ENCODE results near the gene NINJ1.

Gene NINJ1

DNA sequence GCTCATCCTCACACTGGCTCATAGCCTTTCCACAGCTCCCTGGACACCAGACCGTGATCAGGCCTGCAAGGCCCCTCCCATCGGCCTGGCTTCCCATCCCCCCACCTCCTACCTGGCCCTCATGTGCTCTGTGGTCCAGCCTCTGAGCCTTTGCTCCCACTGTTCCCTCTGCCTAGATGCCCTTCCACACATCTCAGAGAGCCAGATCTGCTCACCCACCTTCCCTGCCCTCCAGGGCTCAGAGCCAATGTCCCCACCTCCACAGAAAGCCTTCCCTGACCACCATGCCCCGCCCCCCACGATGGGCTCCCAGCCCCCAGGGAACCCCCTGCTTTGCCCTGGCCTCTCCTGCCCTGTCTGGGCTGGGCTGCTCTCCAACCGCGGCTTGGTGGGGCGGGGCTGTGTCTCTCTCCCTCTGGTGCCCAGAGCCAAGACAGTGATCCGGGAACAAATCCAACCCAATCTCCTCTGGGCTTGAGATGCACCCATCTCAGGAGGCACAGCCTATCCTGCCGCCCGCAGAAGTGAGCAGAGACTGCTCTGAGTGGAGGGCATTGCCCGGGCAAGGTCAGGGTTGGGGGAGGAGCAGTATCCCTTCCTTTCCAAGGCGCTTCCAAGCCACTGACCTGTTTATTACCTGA lies 1.6 kb downstream of the NINJ1 start:
- no peak for DNase-seq (ENCODE audit: low read depth in 2 of 2)

DNA sequence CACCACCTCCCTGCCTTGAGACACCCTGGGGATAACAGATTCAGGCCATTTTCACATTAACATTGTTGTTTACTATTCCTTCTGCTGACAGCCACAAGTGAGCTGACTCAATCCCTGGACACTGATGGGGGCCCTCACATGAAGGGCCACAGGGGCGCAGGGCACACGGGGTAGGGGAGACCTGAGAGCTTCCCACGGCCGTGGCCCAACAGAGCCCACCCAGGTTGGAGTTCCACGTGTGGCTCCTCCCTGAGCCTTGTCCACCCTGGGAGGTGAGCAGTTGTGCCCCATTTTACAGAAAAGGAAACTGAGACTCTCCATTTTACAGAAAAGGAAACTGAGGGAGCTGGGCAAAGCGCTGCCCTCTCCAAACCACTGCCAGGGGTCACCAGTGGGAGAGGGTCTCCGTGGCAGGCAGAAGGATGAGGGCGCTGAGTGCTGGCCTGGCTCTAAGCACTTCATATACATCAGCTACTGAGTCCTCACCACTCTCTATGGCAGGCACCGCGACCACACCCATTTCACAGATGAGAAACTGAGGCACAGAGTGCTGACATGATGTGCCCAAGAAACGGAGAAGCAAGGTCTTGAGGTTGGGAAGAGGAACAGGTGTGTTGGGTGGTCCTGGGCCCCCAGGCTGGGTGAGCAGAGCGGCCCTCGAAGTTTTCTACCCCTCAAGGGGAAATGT lies 2.3 kb downstream of the NINJ1 start:
- DNase-seq (ENCODE audit: low read depth in 2 of 2): no peak

DNA sequence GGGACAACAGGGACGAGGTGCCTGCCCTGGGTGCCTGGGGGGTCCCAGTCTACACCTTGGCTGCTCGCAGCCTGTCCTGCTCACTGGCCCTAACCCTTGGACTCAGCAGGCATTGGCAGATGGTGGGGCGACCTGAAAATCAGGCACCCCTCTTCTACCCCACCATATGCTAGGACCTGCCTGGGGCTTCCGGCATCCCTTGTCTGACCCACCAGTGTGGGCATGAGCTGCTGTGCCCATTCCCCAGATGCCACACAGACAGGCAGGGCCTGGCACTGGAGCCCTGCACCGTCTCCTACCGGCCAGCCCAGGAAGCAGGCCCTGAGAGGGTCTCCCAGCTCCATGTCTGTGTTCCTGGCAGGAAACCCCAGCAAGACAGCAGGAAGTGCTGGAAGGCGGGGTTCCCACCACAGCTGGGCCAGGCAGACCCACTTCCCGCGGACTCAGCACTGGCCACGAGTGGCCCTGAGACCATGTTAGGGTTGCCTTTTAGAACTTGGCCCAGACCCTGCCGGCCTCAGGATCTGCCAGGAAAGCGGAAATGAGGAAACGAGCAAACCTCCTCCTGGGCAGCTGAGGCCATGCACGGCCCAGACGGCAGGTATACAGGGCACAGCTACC lies 3.1 kb downstream of the NINJ1 start:
- no peak for DNase-seq (ENCODE audit: low read depth in 2 of 2)

DNA sequence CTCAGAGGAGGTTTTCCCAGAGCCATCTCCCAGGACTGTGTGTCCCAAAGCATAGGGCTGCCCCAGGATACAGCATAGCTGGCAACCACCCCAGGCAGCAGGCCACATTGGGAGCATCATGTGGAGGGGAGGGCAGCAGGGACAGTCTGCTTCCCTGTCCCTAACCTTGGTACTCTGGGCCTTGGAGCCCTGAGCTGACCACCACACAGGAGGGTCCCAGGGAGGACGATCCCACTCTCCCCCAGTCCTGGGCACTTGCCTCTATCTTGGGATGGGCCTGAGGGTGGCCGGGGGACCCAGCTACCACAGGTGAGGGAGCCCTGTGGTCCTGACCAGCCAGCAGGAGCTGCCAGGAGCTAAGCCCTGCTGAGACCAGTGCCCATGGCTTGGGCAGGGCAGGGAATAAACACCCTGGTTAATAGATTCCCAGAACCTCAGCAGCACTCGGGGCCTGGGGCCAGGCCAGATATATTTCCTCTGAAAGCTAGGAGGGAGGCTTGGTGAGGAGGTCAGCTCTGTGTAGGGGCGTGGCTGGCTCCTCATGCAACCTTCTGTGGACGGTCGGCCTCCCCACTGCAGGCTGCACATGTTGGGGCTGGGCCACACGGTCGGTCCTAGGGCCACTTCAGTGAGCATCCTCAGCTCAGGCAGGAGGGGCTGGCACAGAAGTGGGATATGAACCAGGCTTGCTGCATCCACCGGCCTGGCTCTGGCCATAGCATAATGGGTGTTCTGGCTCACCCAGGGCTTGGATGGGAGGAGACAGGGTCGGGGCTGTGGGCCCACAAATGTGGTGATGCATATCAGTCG lies 4.2 kb downstream of the NINJ1 start:
- no peak for DNase-seq (ENCODE audit: low read depth in 2 of 2)

DNA sequence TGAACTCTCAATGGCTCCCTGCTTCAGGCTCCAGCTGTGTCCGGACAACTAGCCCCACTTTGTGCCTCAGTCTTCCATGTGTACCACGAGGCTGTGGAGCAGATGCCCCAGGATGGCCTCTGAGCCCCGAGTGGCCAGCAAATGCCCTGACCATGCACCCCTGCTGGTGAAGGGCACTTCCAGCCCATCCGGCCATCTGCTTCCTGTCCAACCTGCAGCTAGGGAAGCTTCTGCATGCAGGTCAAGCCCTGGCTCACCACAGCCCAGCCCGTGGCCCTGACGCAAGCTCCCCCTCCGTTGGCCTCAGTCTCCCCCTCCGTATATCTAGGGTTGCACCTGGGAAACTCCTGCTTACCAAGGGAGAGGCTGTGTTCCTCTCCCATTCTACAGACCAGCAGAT lies 4.8 kb downstream of the NINJ1 start:
- DNase-seq (ENCODE audit: low read depth in 2 of 2): no peak

DNA sequence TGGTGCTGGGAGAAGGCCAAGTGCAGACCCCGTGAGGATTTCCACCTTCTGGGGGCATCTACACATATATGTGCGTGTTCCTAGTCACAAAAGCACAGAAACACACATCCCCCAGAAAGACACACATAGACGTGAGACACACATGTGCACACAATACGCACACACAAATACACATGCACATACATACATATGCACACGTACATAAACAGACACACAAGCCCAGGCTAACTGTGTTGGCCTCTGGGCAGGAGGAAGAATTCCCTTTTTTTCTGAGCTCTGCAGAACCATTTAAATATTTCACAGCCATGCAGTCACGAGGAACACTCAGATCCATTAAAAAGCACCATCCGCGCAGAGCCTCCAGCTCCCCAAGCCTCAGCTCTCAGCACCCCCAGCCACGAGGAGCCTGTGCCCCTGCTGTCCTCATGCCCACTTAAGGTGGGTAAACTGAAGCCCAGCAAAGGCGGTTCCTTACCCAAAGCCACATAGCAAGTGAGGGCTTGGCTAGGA lies 5.3 kb downstream of the NINJ1 start:
- DNase-seq (ENCODE audit: low read depth in 2 of 2): no peak

DNA sequence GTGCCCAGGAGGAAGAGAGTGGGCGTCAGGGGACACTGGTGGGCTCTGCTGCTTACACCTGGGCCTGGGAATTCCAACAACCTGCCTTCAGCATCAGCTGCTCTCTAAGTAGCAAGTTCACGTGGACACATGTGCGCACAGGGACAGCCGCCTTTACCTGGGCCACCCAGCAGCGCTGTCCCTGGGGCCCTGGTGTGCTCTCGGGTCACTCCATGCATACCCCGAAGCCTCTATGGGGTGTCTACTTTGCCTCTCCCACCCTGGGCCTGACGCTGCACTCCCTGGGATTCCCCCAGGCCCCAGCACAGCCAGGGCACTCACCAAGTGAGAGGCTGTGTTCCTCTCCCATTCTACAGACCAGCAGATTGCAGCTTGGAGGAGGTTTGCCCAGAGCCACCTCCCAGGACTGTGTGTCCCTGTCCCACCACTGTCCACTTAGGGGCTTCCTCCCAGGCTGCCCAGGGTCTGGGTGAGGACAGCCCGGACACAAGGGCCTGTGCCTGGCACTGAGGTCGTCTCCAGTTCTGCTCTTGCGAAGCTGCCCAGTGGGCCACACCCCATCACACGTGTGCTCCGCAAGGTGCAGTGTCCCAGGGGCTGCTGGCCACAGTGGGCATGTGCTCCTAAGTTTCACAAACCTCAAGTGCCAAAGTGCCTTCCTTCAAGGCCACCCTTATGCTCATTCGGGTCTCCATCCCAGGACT lies 5.9 kb downstream of the NINJ1 start:
- no peak for DNase-seq (ENCODE audit: low read depth in 2 of 2)

DNA sequence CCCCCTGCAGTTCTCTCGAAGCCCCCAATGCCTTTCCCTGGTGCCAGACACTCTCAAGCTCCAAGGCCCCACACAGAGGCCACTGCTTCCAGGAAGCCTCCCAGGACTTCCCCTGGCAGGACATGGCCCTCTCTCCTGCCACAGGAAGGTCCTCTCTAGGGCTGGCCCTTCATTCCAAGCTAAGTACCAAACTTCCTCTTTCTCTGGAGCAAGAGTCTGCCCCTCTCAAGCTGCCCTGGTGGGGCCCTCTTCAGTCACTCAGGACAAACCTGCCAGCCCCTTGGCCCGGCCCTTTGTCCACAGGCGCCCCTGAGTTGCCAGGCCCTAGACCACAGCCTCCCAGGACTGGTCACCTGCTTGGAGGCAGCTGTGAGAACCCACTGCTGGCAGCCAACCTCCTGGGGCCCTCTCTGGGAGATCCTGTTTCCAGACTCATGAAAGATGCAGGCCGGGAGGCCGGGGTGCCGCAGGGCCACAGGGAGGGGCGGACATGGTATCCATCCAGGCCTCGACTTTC lies 6.6 kb downstream of the NINJ1 start:
- DNase-seq (ENCODE audit: low read depth in 2 of 2): no peak

DNA sequence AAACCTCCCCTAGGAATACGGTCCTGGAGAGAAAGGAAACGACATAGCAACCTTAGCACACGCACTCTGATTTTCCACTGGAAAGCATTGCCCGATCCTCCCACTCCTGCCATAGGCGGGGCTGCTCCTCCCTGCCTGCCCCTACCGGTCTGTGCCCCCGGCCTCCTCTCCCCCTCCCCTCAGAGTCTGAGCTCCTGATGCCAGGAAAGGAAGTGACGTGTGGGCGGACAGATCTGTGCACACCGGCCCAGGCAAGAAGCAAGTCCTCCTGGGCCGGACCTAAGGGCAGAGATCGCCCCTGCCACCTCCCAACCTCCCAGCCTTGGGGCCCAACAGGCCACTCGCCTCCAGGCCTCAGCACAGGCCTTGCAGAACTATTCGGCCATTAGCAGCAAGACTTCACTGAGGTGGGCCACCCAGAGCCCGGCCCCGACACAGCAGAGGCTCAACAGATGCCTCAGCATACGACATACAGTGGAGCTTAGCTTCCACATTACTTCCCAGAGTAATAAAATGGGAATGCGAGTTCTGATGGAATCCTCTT lies 7.2 kb downstream of the NINJ1 start:
- no peak for DNase-seq (ENCODE audit: low read depth in 2 of 2)

DNA sequence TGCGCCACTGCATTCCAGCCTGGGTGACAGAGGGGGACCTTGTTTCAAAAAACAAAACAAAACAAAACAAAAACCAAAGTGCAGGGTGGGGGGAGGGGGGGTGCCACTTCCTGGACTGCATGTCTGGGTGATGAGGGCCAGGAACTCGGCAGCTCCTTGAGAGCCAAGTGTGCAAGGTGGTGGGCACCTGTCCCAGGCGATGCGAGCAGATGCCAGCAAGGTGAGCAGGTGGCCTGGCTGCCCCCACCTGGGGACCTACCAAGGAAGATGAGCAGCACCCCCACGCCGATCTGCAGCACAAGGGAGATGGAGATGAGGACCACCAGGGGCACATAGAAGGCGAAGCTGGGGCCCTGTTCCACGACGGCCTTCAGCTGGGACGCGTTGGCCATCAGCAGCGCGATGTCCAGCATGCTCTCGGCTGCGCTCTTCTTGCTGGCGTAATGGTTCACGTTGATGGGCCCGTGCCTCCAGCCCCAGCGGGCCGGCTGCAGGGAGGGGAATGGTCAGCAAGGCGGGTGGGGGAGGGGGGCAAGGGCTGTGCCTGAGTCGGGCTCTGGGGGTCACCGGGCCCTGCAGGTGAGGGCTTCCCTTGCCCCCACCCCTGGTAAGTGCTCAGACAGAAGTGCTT lies 7.8 kb downstream of the NINJ1 start:
- no peak for DNase-seq (ENCODE audit: low read depth in 2 of 2)

DNA sequence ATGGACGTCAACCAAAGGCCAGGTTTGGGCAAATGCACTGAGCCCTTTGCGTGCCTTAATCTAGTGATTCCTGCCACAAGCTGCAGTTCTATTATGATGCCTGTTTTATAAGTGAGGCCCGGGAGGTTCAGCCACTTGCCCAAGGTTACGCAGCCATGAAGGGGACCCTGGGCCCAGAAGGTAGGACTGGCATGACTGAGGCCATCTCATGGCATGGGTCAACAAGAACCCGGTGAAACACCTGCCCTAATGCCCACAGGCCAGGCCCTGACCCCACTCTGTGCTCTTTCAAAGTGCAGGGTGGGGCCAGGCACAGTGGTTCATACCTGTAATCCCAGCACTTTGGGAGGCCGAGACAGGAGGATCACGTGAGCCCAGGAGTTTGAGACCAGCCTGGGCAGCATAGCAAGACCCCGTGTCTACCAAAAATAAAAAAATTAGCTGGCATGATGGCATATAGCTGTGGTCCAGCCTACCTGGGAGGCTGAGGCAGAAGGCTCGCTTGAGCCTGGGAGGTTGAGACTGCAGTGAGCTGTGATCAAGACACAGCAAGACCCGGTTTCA lies 8.6 kb downstream of the NINJ1 start:
- no peak for DNase-seq (ENCODE audit: low read depth in 2 of 2)

DNA sequence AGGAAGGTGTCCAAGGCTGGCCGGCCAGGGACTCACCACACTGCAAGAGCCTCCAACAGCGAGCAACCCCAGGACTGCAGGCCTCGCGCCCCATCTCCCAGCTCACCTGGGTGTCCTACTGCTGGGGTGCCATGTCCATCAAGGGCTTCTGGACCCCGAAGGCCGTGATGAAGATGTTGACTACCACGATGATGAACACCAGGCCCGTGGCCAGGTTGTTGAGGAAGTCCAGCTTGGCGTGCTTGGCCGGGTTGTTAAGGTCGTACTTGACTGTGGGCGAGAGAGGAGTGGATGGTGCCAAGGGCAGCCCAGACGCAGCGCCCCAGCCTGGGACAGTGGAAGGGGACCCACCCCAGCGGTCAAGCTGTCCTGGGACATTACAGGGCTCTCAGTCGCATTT lies 9.3 kb downstream of the NINJ1 start:
- DNase-seq (ENCODE audit: low read depth in 2 of 2): no peak

DNA sequence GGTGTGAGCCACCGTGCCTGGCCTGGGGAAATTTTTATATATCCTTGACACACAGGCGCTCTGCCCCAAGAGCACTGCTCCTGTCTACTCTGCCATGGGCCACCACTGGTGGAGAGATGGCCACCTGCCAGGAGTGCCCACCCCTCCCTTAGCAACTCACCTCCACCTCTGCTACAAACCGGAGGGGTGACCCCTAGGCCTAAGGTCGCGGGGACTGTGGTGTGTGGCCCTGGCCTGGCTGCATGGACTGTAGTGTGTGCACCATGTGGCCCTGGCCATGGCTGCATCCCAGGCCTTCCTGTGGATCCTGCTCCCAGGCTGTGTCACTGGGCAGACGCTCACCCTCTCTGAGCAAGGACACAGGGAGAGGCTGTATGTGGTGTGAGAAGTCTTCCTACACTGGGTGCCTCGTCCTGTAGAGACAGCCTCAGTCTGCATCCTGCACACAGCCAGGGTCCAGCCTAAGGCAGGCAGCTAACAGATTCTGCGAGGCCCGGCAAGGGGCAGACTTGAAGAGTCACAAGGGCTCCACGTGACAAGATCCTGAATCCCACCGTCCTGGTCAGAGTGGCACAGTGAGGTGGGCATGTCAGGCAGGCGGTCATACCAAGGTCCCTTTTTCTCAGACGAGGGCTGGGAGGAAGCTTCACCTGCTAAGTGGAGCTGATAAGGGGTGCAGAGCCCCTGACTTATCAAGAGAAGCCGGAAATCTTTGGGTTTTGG lies 10.3 kb downstream of the NINJ1 start:
- DNase-seq (ENCODE audit: low read depth in 2 of 2): no peak

DNA sequence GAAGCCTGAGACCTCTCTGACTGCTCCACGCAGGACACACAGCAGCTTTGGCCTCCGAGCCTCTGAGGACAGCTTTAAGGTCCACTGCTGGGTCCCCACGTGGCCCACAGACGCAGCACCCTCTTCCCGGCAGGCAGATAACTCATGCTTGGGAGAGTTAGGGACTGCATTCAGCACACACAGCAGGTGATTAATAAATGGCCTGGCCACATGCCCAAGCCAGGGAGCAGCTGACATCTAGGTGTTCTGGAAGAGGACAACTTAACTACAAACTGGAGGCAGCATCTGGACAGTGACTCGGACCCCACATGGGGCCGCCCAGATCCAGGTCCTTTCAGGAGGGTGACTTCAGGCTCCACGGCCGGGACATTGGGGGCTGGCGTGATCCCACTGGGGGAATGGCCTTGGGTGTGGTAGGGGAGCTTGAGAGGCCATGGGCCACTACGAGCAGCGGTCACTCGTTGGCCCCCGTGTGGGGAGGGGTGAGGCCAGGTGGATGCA lies 11.3 kb downstream of the NINJ1 start:
- no peak for DNase-seq (ENCODE audit: low read depth in 2 of 2)

DNA sequence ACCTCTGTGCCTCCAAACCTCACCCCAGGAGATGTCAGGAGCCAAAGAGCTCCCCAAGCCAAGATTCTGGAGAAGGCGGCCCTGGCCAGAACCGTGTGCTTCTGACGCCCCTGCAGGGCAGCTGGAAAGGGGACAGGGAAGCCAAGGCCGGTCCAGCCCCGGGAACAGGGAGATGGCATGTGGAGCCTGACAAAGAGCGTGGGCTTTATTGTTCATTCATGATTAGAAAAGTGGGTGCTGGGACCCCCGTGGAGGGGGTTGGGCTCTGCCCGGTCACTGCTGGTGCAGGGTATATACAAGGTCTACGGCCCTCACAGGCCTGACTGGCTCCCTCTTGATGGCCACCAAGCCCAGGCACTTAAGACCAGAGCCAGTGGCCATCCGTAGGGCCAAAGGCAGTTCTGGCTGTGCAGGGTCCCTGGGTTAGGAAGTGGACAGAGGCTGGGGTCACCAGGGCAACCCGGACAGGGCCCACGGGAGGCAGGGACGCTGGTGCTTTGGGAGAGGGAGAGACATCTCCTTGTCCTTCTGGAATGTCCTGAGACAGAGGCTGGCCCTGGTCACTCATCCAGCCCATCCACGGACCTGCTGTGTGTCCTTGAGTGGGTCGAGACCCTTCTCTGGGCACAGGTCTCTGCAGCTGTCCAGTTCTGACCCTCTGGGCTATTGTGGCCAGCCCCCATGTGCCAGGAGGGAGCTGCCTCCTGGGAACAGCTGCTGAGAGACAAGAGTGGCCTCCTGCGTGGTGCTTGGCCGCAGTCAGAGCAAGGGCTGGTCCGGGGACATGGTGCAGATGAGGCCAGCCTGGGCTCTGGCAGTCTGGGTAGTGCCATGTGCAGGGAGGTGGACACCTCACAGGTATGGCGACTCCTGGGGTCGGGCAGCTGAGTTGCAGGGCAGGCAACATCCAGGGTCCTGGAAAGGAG lies 12.5 kb downstream of the NINJ1 start:
- DNase-seq (ENCODE audit: low read depth in 2 of 2): no peak

DNA sequence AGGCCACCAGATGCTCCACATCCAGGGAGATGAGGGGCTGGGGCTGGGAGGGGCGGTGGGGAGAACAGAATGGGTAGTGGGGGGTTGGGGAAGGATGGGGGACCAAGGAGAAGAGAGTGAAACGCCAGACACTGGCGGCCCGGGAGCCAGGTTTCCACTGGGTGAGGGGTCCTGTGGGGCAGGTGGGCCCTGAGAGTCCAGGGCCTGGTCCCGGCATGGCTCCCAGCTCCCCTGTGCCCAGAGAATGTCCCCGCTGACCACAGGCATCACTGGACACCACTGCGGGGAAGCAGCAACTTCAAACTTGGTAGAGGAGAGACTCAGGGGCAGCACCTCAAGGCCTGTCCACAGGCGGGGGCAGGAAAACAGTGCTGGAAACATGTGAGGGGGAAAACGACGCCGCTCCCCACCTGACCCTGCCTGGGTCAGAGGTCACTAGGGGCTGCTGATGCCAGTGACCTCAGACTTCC lies 13.2 kb downstream of the NINJ1 start:
- no peak for DNase-seq (ENCODE audit: low read depth in 2 of 2)

DNA sequence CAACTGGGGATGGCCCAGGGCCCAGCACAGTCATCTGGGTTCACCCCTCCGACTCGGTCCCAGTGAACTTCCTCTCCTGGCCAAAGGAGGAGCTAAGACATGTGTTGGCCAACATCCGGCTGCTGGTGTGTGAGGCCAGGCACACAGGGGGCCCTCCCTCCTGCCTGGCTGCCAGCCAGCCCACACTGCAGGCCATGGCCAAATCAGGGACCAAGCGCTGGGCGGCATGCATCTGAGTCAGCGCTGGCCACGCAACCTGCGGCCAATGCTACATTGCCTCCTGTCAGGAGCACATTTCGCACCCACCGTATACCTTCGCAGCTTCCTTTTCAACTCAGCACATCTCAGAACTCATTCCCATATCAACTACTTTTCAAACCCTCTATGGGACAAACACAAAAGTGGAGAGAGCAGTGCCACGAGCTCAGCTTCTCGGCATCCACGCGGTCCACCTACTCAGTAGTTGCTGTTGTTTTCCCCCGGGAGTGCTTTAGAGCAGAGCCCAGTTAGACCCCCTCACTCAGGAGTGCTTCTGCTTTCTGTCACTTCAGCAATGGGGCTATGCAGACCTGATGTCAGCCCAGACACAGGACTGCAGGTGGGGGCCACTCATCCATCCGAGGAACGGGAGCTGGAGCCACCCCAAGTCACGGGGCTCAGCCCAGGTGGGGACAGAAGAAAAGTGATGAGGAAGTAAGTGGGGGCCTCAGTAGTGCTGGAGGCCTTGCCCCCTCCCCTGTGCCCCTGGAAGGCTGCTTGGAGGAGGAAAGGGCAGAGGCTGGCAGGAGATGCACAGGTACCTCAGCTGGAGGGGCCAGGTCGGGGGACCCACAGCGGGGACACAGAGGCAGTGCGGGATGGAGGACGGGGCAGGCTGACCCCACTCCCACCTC lies 13.9 kb downstream of the NINJ1 start:
- no peak for DNase-seq (ENCODE audit: low read depth in 2 of 2)

DNA sequence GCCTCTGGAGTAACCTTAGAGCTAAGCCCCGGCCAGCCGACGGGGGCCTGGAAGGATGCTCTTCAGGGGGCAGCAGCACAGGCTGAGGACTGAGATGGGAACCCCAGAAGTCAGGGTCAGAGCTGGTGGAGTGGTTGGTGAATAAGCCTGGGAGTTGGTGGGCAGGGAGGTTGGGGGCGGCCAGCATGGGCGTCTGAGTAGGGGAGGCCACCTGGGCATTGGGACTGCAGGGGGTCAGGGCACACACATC lies 14.4 kb downstream of the NINJ1 start:
- no peak for DNase-seq (ENCODE audit: low read depth in 2 of 2)
